Amygdala (tissue), 56 donors: ENCODE results near the gene POLR3E.

Source experiments
- DNase-seq, 56 donors: peaks; one replicate each; lab custom pipeline; 2025; lab: John Stamatoyannopoulos, UW

POLR3E gene, protein sequence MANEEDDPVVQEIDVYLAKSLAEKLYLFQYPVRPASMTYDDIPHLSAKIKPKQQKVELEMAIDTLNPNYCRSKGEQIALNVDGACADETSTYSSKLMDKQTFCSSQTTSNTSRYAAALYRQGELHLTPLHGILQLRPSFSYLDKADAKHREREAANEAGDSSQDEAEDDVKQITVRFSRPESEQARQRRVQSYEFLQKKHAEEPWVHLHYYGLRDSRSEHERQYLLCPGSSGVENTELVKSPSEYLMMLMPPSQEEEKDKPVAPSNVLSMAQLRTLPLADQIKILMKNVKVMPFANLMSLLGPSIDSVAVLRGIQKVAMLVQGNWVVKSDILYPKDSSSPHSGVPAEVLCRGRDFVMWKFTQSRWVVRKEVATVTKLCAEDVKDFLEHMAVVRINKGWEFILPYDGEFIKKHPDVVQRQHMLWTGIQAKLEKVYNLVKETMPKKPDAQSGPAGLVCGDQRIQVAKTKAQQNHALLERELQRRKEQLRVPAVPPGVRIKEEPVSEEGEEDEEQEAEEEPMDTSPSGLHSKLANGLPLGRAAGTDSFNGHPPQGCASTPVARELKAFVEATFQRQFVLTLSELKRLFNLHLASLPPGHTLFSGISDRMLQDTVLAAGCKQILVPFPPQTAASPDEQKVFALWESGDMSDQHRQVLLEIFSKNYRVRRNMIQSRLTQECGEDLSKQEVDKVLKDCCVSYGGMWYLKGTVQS

DNA sequence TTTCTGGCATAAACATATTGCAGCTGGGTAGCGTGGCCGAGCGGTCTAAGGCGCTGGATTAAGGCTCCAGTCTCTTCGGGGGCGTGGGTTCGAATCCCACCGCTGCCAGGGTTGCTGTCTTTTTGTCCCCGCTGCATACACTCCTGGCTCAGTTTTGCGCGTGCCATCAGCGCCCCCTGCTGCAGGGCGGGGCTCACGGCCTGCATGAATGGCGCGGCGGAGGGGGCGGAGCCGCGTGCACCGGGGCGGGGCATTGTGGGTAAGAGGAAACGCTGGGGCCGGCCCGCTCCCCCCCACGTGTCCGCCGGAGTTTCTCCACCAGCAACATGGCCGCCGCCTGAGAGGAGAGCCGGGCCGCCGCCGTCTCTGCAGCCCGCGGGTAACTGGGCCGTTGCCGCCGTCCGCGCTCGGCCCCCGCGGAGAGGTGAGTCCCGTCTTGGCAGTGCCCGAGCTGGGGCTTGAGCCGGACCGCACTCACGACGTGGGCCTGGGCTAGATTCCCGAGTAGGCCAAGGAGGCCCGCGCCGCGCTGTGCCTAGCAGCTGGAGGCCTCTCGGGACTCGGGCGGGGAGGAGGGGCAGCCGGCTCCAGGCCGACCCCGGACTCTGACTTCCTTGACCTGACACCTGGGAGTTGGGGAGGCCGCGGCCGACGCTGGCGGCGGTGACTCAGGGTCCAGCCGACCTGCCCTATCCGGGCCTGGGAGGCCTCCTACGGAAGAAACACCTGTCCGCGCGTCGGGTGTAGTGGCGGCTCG, at the start of gene POLR3E:
POLR3E (plus strand) TSS at position 296 of the 757 bp plus-strand sequence. CDS start 5,560 bp downstream, outside the sequence.
- DNase-seq, result peak; percentile 91 to 99 (median 97)

DNA sequence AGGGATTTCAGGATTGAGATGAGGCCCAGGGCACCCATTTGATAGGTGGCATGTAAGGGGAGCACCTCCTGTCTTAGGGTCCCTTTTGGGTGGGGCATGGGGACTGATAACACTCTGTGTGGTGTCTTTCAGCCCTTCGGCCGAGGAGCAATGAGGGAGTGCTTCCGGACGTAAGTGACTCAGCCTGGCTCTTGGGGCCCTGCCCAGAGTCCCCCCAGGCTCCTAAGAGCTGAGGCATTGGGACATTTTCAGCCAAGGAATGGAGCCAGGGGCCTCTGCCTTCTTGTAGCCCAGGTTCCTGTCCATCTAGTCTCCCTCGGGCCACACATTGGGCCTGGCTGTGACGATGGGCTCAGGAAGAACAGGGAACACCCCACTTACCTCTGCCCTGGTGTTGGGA, 46.7 kb upstream of the POLR3E start:
- no peak for DNase-seq

- DNase-seq, result peak in 1 of 56 donors; percentile 3
Observed at GRCh38 chr16:22252317-22252716, 44.9 kb upstream of the POLR3E start.

GRCh38 chr16:22253272-22253671, 43.9 kb upstream of the POLR3E start:
- no peak for DNase-seq

GRCh38 chr16:22255335-22255734, 41.9 kb upstream of the POLR3E start:
- no peak for DNase-seq

DNA sequence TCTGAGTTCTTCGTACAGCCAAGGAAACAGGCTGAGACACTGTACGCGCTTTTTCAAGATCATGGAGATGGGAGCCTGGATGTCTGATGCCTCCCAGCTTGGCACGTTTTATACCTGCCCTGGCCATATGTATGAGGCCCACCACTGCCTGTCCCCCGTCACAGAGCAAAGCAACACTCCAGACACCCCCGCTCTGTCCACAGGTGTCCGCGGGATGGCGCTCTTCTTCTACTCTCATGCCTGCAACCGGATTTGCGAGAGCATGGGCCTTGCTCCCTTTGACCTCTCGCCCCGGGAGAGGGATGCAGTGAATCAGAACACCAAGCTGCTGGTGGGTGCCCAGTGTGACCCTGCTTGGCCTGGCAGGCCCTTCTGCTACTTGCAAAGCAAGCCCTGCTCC, 39.8 kb upstream of the POLR3E start:
- DNase-seq, result no peak

GRCh38 chr16:22260490-22260889, 36.7 kb upstream of the POLR3E start:
- DNase-seq, result no peak

- DNase-seq, result no peak
Observed at GRCh38 chr16:22262460-22262859, 34.7 kb upstream of the POLR3E start.

DNA sequence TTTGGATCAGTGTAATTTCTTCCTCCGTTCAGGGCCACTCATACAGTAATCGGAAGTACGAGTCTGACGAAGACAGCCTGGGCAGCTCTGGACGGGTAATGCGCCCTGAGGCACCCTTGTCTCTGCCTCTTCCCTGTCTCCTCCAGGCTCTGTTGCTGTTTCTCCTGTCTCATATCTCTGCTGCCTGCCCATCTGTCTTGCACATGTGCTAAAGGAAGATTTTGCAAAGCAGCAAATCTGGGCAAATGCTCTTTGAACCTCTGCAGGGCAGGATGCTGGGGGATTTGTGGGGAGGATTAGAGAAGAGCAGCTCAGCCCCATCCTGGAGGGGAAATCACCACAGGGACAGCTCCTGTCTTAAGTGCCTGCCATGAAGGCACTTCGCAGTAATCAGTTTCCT, 32.4 kb upstream of the POLR3E start:
- no peak for DNase-seq

- DNase-seq, result no peak
Observed at GRCh38 chr16:22265351-22265750, 31.9 kb upstream of the POLR3E start.

GRCh38 chr16:22266546-22266945, 30.7 kb upstream of the POLR3E start:
- no peak for DNase-seq

- DNase-seq, result no peak
Observed at GRCh38 chr16:22267764-22268163, 29.4 kb upstream of the POLR3E start.

- no peak for DNase-seq
Observed at GRCh38 chr16:22270525-22270924, 26.7 kb upstream of the POLR3E start.

- DNase-seq, result peak in 3 of 56 donors; percentile 2 to 10 (median 4)
Observed at GRCh38 chr16:22272870-22273650, 24.1 kb upstream of the POLR3E start.

GRCh38 chr16:22274916-22275315, 22.3 kb upstream of the POLR3E start:
- DNase-seq, result no peak

DNA sequence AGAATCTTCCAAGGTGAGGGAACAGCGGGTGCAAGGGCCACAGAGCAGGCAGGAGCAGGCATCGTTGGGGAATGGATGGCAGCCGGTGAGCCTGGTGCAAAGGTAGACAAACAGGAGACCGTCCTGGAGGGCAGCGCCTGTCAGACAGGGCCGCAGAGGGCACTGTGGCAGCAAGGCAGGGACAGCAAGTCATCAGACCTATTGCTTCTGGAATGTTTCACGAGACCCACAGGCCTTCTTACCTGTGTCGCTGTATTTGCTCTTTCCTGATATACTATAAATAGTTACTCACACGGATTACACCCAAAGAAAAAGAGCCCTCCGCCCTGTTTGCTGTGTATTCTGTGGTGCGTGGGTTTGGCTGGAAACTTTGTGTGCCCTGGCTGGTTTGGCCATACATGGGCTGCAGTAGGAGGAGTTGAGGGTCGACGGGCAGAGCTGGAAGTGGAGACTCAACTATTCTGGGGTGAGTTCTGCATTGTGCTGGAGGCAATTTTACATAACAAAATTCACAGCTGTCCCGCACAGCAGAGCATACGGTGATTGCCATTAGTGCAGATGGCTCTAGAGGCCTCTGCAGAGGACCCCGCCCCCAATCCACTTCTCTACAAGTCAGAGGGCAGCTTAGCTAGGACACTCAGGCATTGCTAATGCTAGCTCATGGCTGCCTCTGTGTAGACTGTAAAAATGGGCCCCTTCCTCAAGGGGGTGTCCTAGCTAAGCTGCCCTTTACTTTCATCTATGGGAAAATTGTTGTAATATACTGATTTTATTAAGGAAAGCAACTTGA, 18.6 kb upstream of the POLR3E start:
- DNase-seq, result no peak

DNA sequence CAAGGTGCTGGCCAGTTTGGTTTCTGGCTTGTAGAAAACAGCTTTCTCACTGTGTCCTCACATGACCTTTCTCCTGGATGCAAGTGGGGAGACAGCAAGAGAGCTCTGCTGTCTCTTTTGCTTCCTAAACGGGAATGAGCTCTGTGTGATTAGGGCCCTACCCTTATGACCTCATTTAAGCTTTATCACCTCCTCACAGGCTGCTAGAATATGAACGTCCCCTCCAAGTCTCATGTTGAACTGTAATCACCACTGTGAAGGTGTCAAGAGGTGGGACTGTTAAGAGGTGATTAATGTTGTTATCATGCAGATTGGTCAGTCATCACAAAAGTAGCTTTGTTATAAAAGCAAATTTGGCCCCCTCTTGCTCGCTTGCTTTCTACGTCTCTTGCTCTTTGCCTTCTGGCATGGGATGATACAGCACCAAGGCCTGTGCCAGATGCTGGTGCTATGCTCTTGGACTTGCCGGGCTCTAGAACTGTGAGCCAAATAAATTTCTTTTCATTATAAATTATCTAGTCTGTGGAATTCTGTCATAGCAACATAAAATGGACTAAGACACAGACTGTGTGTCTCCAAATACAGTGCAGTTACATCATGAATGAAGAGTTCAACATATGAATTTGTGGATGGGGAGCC, 14.8 kb upstream of the POLR3E start:
- no peak for DNase-seq

DNA sequence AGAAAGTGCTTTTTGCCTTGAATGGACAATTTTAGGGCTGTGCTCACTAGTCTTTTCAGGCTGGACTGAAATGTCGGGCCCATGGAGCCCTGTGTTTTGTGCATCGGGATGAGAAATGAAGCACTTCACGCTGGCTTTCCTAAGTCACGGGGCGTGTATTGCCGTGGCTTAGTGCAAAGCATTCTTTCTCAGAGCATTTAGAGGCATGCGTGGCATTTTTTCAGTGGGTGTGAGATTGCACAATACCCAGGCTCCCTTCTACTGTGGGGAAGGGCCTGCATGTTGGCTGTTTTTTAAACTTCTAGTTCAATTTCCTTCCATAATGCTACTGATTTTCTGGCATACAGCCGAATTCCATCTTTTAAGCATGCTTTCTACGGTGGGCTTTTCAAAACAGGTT, 12.6 kb upstream of the POLR3E start:
- no peak for DNase-seq

DNA sequence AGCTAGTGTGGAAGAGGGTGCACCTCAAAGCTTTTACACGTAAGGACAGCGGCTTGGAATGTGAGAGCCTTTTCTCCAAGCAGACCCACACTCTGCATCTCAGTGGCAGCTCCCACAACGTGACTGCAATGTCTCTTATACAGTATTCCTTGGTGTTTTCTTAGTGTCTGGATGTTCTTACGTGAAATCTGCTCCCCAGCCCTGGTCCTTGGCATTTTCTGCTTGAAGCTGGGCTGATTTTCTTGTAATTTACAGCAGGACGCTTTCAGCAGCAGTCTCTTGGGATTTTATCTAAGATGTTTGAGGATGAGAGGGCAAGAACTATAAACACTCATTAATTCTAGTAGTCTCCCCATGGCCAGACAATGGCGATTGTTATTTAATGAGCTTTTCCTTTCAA, 12.1 kb upstream of the POLR3E start:
- no peak for DNase-seq
